HG03439 (cell line): Measurements from ENCODE around the gene OBSCN.
"Not testable (repeated sequence)": the region's sequence is repeated elsewhere in the genome, so short reads cannot be mapped to it uniquely, and the experiment has no call there.

Experiments used
- ATAC-seq: cut with Tn5 transposase; IDR thresholded peaks from one replicate; pipeline ENCODE4 v1.9.1; 2021; ENCODE audit warnings: mild to moderate bottlenecking, moderate library complexity; ENCODE audit not compliant: unreplicated experiment

Gene OBSCN

GRCh38 chr1:228252476-228252875 is 44.6 kb downstream of the OBSCN start:
- not testable (repeated sequence) for ATAC-seq

DNA sequence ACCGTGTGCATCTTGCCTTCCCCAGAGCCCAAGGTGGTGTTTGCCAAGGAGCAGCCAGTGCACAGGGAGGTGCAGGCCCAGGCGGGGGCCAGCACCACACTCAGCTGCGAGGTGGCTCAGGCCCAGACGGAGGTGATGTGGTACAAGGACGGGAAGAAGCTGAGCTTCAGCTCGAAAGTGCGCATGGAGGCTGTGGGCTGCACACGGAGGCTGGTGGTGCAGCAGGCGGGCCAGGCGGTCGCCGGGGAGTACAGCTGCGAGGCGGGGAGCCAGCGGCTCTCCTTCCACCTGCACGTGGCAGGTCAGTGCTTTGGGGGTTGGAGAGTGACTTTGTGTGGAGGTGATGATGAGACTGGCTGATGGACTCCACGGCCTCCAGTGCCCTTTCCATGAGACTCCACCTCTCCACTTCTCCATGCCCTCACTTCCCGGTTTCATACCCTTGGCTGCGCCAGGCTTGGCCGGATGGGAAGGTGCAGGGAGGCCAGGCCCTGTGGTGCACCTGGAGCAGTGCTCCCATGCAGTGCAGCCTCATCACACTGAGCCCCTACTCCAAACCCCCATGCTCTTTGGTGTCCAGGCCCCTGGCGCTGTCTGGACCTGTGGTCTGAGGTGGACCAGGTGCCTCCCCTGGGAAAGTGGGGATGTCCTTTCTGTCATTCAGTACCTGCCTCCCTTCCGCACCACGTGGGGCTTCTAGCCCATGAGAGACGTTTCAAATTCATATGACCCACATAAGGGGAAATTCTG is 49.0 kb downstream of the OBSCN start:
- ATAC-seq, result no peak

- ATAC-seq, result no peak
These were observed 50.6 kb downstream of the OBSCN start for GRCh38 chr1:228258486-228258885.

DNA sequence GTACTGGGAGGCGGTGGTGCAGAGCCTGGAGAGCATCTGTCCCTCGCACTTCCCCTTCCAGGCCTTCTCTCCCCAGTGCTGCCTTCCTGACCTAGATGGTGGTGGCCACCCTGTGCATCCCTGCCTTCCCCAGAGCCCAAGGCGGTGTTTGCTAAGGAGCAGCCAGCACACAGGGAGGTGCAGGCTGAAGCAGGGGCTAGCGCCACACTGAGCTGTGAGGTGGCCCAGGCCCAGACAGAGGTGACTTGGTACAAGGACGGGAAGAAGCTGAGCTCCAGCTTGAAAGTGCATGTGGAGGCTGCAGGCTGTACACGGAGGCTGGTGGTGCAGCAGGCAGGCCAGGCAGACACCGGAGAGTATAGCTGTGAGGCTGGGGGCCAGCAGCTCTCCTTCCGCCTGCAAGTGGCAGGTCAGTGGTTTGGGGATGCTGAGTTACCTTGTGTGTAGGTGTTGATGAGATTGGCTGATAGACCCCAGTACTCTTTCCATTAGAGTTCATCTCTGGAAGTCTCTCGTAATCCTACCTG is 51.6 kb downstream of the OBSCN start:
- no peak for ATAC-seq

DNA sequence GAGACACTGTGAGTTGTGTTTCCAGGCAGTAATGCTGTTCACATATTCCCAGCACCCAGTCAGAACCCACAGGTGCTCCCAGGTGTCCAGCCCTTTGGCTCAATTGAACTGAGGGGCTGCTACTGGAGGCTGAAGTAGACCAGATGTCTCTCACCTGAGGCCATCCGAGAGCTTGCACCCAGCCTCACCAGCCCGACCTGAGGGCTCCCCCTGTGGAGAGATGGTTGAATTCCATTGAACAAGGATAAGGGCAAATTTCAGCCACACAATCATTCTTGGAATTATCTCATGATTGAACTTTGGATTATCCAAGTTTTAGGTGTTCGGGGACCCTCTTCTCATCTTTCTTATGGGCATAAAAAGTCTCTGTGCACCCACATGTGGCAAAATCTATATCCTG is 52.1 kb downstream of the OBSCN start:
- no peak for ATAC-seq

DNA sequence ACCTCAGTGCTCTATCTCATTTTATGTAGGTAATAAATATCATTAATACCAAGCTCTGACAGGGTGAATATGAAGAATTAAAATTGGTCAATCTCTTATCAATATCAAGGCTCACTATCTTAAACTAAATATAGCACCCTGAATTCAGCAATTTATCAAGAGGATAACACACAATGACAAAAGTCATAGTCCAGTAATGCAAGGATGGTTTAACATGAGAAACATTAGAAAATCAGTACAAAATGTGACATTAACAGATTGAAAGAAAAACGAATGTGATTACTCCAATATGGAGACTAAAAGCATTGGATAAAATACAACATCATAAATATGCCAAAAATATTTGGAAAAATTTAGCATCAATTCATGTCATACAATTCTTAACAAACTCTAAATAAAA is 53.9 kb downstream of the OBSCN start:
- no peak for ATAC-seq

DNA sequence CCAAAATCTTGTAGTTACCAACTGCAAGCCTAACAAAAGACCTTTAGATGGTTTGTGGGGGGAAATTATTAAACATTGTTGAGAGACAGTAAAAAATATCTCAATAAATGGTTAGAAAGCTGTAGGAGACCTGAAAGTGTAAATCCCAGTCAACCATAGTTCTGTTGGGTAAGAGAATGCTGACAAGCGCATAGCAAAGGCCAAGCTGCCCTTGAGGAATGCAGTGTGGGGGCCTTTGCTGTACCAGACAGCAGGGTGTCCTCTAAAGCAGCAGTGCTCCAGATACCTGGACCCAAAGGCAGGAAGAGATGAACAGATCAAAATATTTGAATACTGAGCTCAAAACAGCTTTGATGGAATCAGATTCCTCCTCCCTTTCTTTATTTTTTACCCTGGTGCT is 54.6 kb downstream of the OBSCN start:
- ATAC-seq, result no peak

DNA sequence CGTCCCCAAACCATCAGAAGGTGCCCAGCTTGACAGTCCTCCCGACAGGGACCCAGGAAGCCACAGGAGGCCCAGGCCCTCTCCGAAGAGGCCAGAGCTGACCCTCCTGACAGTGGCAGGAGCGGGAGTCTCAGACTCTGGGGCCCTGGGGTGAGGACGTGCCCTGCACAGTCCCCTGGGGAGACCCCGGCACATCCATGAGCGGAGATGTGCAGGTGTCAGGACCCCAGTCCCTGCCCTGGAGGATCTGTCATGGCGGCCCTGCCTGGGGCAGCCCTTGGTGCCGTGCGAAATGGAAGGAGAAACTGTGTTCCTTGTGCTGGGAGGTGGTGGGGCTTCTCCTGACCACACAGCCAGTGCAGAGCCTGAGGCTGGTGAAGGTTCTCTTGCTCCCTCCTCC is 55.8 kb downstream of the OBSCN start:
- ATAC-seq, result no peak

DNA sequence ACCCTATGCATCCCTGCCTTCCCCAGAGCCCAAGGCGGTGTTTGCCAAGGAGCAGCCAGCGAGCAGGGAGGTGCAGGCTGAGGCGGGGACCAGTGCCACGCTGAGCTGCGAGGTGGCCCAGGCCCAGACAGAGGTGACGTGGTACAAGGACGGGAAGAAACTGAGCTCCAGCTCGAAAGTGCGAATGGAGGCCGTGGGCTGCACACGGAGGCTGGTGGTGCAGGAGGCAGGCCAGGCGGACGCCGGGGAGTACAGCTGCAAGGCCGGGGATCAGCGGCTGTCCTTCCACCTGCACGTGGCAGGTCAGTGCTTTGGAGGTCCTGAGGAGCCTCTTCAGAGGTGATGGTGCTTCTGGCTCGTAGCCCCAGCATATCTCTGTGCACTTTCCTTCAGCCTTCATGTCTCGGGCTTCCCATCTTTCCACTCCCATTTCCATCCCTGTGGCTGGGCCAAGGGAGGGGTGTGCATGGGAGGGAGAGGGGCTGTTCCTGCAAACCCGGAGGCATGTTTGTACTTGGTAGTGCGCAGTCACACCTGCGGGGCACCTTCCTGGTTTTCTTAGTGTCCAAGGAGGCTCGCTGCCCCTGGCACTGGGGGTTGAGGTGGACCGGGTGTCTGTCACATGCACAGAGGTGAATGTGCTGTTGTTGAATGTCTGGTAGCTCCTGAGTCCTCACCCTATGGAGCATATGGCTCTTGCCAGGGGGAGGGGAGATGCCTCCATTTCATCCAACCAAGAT is 56.4 kb downstream of the OBSCN start:
- no peak for ATAC-seq

DNA sequence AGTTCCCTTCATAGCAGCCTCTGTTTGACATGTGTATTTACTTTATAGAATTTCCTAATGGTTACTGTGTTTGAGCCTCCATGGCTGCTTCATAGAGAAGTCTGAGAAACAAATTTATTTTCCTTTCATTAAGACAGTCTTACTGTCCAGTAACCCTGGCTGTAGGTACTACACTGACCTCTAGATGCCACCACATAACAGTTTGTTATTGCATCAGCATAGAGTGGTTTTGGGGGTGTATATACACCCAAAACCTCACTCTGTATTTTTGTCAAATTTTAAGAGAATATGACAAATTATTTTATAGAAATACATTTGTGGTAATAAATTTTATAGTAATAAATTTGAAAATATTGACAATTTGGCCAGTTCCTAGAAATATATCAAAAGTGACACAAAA is 57.3 kb downstream of the OBSCN start:
- ATAC-seq, result no peak

- ATAC-seq, result no peak
These were observed 60.4 kb downstream of the OBSCN start for GRCh38 chr1:228267962-228268880.

DNA sequence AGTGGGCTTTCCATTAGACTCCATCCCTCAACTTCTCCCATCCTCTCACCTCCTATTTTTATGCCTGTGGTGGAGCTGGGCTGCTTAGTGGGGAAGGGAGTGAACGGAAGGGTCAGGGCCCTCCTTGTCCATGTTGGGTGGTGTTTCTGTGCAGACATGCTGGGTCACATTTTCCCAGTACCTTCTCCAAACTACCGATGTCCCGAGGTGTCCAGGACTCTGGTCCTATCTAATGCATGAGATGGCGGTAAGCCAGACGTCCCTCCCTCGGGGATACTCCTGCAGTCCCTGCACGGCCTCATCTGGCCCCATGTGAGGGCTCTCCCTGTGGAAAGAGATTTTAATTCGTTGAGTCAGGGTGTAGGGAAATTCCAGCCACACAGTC is 61.0 kb downstream of the OBSCN start:
- no peak for ATAC-seq

GRCh38 chr1:228269431-228269830 is 61.6 kb downstream of the OBSCN start:
- ATAC-seq, result not testable (repeated sequence)

GRCh38 chr1:228270032-228270431 is 62.2 kb downstream of the OBSCN start:
- no peak for ATAC-seq

- ATAC-seq, result no peak
These were observed 63.9 kb downstream of the OBSCN start for GRCh38 chr1:228271701-228272251.

DNA sequence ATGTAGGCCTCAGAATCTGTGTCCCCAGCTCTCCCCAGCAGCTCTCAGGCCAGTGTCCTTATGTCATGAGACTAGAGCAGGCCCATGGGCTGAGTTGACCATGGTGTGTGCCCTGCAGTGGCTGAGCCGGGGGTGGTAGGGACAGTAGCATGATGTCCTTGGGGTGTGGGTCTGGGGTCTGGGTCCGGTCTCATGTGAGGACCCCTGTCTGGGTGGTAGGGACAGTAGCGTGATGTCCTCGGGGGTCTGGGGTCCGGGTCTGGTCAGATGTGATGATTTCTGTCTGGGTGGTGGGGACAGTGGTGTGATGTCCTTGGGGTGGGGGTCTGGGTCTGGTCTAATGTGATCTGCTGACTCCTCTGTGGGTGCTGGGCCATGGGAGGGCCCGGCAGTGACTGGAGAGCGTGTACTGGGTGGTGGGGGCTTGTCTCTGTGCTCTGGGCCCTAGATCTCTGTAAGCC is 64.5 kb downstream of the OBSCN start:
- no peak for ATAC-seq

DNA sequence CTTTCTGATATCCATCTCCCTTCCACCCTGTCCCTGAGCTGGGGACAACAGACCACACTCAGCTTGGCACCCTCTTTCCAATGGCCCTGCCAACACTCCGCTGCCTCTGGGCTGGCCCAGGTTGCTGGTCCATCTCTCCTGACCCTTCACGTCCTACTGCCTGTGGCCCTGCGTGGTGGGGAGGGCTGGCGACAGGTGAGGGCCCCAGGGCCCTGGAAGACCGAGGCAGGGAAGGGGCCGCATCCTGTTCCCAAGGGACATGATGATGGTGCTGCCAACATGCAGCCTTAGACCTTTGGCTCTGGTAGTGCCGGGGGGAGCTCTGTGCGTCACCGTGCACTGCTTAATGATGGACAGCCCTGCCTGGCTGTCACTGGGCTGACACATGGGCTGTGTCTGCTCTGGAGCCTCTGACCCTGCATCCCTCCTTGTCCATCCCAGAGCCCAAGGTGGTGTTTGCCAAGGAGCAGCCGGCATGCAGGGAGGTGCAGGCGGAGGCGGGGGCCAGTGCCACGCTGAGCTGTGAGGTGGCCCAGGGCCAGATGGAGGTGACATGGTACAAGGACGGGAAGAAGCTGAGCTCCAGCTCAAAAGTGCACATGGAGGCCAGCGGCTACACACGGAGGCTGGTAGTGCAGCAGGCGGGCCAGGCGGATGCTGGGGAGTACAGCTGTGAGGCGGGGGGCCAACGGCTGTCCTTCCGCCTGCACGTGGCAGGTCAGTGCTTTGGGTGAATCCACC is 65.2 kb downstream of the OBSCN start:
- no peak for ATAC-seq

- no peak for ATAC-seq
These were observed 66.0 kb downstream of the OBSCN start for GRCh38 chr1:228273720-228274451.

- ATAC-seq, result no peak
These were observed 66.8 kb downstream of the OBSCN start for GRCh38 chr1:228274452-228275178.
